A549 (cell line): ENCODE data around the gene GATM.
A peak's percentile ranks its signal among the peaks of the same experiment; 100 is the strongest.

Source experiments
- BCL3 ChIP-seq: fragments of >200 bp; sonication (Bioruptor Twin); formaldehyde crosslinking; IDR thresholded peaks from 3 replicates; pipeline ENCODE4 v1.6.1; 2016
- CEBPB ChIP-seq, 2 experiments: fragments of >200 bp in 1 of 2; sonication (Bioruptor Twin) in 1 of 2; formaldehyde crosslinking in 1 of 2; IDR thresholded peaks; 2 replicates each; pipeline ENCODE4 v1.6.1; 2012 to 2016
- CHD4 ChIP-seq: fragments of 200-600 bp; sonication (generic); IDR thresholded peaks from 2 replicates; pipeline ENCODE4 v1.6.1; 2016; ENCODE audit warnings: antibody characterized with exemption, mild to moderate bottlenecking, borderline replicate concordance
- EP300 ChIP-seq, 2 experiments: fragments of >200 bp; sonication (Bioruptor Twin); formaldehyde crosslinking; IDR thresholded peaks; 2 replicates in 1 of 2; 3 replicates in 1 of 2; pipeline ENCODE4 v1.6.1; 2016 to 2017
- GATA3 ChIP-seq: IDR thresholded peaks from 2 replicates; pipeline ENCODE4 v1.6.1; 2012; ENCODE audit warnings: borderline replicate concordance
- HDAC2 ChIP-seq: fragments of 200-600 bp; sonication (generic); IDR thresholded peaks from 2 replicates; pipeline ENCODE4 v1.6.1; 2016
- JUNB ChIP-seq: fragments of >200 bp; sonication (Bioruptor Twin); formaldehyde crosslinking; IDR thresholded peaks from 2 replicates; pipeline ENCODE4 v1.6.1; 2016
- MAX ChIP-seq: IDR thresholded peaks from 2 replicates; pipeline ENCODE4 v1.6.1; 2012
- MYC ChIP-seq: IDR thresholded peaks from 2 replicates; pipeline ENCODE4 v1.6.1; 2012; ENCODE audit warnings: mild to moderate bottlenecking, inconsistent platforms, low read length, improper control_type of control experiment, borderline replicate concordance
- POLR2A ChIP-seq: IDR thresholded peaks from 2 replicates; pipeline ENCODE4 v1.6.1; 2012; ENCODE audit warnings: mild to moderate bottlenecking, low read length
- REST ChIP-seq: fragments of 200-600 bp; sonication (generic); IDR thresholded peaks from 2 replicates; pipeline ENCODE4 v1.6.1; 2016; ENCODE audit warnings: antibody characterized with exemption, mild to moderate bottlenecking, moderate library complexity
- RNF2 ChIP-seq: fragments of 200-600 bp; sonication (generic); IDR thresholded peaks from 2 replicates; pipeline ENCODE4 v1.6.1; 2016; ENCODE audit warnings: low read depth, mild to moderate bottlenecking, antibody characterized with exemption, moderate library complexity, borderline replicate concordance
- TF ChIP-seq, protein P1 (sequence below): fragments of >200 bp; sonication (Bioruptor Twin); formaldehyde crosslinking; IDR thresholded peaks from 3 replicates; pipeline ENCODE4 v1.5.1; 2016
- TF ChIP-seq, protein P2 (sequence below): IDR thresholded peaks from 2 replicates; pipeline ENCODE4 v1.6.1; 2012

DNA sequence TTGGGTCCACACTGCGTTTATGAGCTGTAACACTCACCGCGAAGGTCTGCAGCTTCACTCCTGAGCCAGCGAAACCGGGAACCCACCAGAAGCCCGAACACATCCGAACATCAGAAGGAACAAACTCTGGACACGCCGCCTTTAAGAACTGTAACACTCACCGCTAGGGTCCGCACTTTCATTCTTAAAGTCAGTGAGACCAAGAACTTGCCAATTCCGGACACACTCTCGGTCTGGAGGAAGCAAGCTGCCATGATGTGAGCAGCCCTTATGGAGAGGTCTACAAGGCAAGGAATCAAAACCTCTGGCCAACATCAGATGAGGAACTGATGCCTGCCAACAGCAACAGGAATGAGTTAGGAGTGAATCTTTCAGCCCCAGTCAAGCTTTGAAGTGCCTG, 63.4 kb downstream of the GATM start:
- no peak for TF ChIP-seq HDAC2
- TF ChIP-seq MAX = no peak
- TF ChIP-seq, protein P1, sequence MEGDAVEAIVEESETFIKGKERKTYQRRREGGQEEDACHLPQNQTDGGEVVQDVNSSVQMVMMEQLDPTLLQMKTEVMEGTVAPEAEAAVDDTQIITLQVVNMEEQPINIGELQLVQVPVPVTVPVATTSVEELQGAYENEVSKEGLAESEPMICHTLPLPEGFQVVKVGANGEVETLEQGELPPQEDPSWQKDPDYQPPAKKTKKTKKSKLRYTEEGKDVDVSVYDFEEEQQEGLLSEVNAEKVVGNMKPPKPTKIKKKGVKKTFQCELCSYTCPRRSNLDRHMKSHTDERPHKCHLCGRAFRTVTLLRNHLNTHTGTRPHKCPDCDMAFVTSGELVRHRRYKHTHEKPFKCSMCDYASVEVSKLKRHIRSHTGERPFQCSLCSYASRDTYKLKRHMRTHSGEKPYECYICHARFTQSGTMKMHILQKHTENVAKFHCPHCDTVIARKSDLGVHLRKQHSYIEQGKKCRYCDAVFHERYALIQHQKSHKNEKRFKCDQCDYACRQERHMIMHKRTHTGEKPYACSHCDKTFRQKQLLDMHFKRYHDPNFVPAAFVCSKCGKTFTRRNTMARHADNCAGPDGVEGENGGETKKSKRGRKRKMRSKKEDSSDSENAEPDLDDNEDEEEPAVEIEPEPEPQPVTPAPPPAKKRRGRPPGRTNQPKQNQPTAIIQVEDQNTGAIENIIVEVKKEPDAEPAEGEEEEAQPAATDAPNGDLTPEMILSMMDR = 0 out of 3 replicates have a peak, but pooled peaks have one; percentile 13
- no peak for TF ChIP-seq CEBPB (IDR thresholded peaks at IDR 0.05)
- no peak for TF ChIP-seq MYC
- TF ChIP-seq GATA3 = no peak
- TF ChIP-seq CHD4 = no peak
- TF ChIP-seq REST = no peak
- TF ChIP-seq, protein P2, sequence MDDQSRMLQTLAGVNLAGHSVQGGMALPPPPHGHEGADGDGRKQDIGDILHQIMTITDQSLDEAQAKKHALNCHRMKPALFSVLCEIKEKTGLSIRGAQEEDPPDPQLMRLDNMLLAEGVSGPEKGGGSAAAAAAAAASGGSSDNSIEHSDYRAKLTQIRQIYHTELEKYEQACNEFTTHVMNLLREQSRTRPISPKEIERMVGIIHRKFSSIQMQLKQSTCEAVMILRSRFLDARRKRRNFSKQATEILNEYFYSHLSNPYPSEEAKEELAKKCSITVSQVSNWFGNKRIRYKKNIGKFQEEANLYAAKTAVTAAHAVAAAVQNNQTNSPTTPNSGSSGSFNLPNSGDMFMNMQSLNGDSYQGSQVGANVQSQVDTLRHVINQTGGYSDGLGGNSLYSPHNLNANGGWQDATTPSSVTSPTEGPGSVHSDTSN = no peak
- no peak for TF ChIP-seq POLR2A
- no peak for TF ChIP-seq BCL3
- no peak for TF ChIP-seq RNF2
- no peak for TF ChIP-seq EP300 (IDR thresholded peaks at IDR 0.05)
- TF ChIP-seq JUNB = no peak
